WI38 (cell line): ENCODE measurements around the gene HEPHL1.

ENCODE experiments used
- H3K4me3 ChIP-seq: 2 replicates; pipeline ENCODE4 v1.5.1; 2011; ENCODE audit warnings: low read depth, mild to moderate bottlenecking, control low read depth, low read length
- CTCF ChIP-seq: IDR thresholded peaks from 2 replicates; pipeline ENCODE4 v1.5.1; 2012; ENCODE audit warnings: low read depth, mild to moderate bottlenecking, control low read depth, low read length

The HEPHL1 gene

DNA sequence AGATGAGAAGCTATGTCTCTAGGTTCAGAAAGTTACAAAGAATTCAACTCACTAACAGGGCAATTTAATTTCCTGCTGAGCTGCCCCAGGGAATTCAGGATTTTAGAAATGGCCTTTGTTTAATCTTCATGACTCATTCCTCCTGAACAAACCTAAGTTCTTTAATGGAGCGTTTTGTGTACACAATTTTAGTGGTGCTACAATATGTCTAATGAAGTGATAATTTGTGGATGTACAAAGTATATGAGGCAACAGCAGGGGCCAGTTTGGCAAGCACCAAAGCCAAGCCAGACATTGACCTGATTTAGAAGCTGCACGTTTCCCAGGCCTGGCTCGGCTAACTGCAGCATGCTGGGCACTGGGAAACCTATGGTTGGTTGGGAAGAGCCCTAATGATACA lies 34.4 kb upstream of the HEPHL1 start:
- no peak for TF ChIP-seq CTCF
- no peak overlapping the region for H3K4me3 ChIP-seq

DNA sequence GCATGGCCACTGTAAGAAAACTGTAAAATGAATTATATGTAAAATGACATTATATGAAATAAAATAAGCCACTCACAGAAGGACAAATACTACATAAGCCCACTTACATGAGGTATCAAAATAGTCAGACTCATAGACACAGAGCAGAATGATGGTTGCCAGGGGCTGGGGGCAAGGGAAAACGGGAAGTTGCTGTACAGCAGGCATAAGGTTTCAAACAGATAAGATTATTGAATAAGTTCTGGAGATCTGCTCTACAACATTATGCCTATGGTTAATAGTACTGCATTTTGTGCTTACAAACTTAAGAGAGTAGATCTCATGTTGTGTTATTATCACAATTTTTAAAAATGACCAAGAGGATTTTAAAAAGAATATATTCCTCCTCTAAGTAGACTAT lies 32.7 kb upstream of the HEPHL1 start:
- no peak for TF ChIP-seq CTCF
- no peak overlapping the region for H3K4me3 ChIP-seq

- H3K4me3 ChIP-seq = no peak overlapping the region
- no peak for TF ChIP-seq CTCF
Observed at GRCh38 chr11:93988912-93989311, 32.2 kb upstream of the HEPHL1 start.

DNA sequence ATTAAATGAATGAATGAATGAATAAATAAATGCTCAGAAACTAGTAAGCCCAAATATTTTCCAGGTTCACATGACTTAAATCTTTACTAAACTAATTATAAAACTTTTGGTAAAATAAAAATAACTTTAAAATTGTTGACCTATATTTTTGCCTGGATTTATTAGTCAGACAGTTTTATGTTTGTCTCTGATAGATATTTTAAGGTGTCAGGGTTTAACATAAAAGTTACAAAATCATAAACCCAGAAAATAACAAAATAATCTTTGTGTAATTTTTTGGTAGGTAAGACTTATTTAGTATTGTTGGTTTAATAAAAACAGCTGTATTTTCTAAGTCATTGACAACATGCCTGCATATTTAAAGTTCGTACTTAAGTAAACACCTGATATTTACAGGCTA lies 27.4 kb upstream of the HEPHL1 start:
- no peak overlapping the region for H3K4me3 ChIP-seq
- TF ChIP-seq CTCF = no peak

DNA sequence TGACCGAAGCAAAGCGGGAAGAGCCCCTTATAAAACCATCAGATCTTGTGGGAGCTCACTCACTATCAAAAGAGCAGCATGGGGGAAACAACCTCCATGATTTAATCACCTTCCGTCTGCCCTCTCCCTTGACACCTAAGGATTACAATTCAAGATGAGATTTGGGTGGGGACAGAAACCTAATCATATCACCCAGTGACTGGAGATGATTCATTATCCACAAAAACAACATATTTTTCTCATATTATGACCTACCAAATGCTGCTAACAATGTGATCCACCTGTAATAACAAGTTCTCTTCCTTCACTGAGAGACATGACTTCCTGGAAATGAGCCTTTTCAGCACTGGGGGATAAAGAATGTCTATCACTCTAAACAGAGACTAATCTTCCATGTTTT lies 23.4 kb upstream of the HEPHL1 start:
- no peak for TF ChIP-seq CTCF
- H3K4me3 ChIP-seq = no peak overlapping the region

DNA sequence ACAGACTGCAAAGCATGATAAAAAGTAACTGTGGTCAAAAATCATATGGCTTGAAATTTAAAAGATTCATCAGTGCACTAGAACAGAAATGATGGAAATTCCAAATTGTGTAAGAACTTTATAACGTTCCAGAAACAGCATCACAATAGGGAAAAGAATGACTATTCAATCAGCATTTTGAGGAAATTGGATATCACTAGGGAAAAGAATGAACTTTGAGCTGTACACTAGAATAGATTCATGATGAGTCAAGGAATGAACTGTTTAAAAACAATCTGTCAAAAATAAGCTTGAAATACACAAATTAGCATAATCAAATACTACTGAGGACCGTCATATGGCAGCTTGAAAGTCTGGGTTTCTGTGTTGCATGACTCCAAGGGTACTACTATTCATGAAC lies 20.5 kb upstream of the HEPHL1 start:
- no peak overlapping the region for H3K4me3 ChIP-seq
- no peak for TF ChIP-seq CTCF

GRCh38 chr11:94002226-94002625 lies 18.9 kb upstream of the HEPHL1 start:
- TF ChIP-seq CTCF = no peak
- H3K4me3 ChIP-seq = no peak overlapping the region
